Activated CD8-positive, alpha-beta T cell treated with anti-CD3 and anti-CD28 coated beads for 36 hours (primary cell): ENCODE results near the gene MAGEB1. TPM values are rescaled to one million over a fixed set of nuclear protein-coding genes. Genes with fewer than 3 reads are reported as not detected.

ENCODE experiments used
- ATAC-seq: fragments of 200-7000 bp; cut with Tn5 transposase; one replicate; pipeline ENCODE4 v1.10.0; 2021; ENCODE audit warnings: mild to moderate bottlenecking, moderate library complexity
- CTCF ChIA-PET: fragments of 350-600 bp; sonication (Branson Sonifier 250); formaldehyde crosslinking; loops from one replicate; lab custom pipeline; 2021; ENCODE audit warnings: antibody characterized with exemption; lab: Charles Lee
- POLR2A ChIA-PET: fragments of 350-600 bp; sonication (Branson Sonifier 250); formaldehyde crosslinking; loops from one replicate; lab custom pipeline; 2021; ENCODE audit warnings: antibody characterized with exemption; lab: Charles Lee
- DNase-seq: peaks from one replicate; pipeline ENCODE4 v3.0.0-alpha.2; 2020
- H3K27ac Mint-ChIP-seq: one replicate; pipeline ENCODE4 v1.8.0; 2021; ENCODE audit warnings: mild to moderate bottlenecking, mixed read lengths
- H3K27me3 Mint-ChIP-seq: one replicate; pipeline ENCODE4 v1.8.0; 2021; ENCODE audit warnings: mixed read lengths
- H3K36me3 Mint-ChIP-seq: one replicate; pipeline ENCODE4 v1.8.0; 2021; ENCODE audit warnings: low read depth, mixed read lengths
- H3K4me1 Mint-ChIP-seq: one replicate; pipeline ENCODE4 v1.8.0; 2021; ENCODE audit warnings: low read depth, mixed read lengths
- H3K4me3 Mint-ChIP-seq: one replicate; pipeline ENCODE4 v1.8.0; 2021; ENCODE audit warnings: mild to moderate bottlenecking, moderate library complexity, mixed read lengths
- H3K9me3 Mint-ChIP-seq: one replicate; pipeline ENCODE4 v1.8.0; 2021; ENCODE audit warnings: mixed read lengths
- intact Hi-C: fragments of 100-400 bp; cut with micrococcal nuclease; formaldehyde crosslinking; loops from one replicate; pipeline ENCODE4 v1.10.0; 2022
- total RNA-seq, 2 experiments: library from RNA; stranded (reverse); gene quantifications; one replicate each; pipeline ENCODE4 v1.2.3, GENCODE V29; 2021
- TF ChIP-seq, protein P1 (sequence below): fragments of 200-600 bp; IDR thresholded peaks from one replicate; pipeline ENCODE4 v1.8.0; 2022; ENCODE audit warnings: antibody characterized with exemption, mild to moderate bottlenecking

MAGEB1 gene
- total RNA-seq, 2 experiments from 2014 or later: not detected

DNA sequence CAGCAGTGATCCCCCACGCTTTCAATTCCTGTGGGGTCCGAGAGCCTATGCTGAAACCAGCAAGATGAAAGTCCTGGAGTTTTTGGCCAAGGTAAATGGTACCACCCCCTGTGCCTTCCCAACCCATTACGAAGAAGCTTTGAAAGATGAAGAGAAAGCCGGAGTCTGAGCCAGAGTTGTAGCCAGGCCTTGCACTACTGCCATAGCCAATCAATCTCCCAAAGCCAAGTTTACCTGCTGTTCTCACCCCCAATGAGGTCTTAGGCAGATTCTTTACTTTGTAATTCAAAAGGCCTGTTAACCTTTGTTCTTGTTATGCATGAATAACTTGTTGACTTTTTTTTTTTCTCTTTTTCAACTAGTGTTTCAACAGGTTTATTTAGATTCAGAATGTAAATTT is 27.6 kb upstream of the MAGEB1 start:
- Mint-ChIP-seq H3K36me3 (no peaks in the 10 kb centered on the region), H3K4me3 (no peak overlapping the region), H3K9me3 (no peaks in the 10 kb centered on the region), H3K27ac (no peak overlapping the region), H3K27me3 (no peaks in the 10 kb centered on the region), H3K4me1 (no peaks in the 10 kb centered on the region)
- no peak for DNase-seq
- ATAC-seq: no peak
- intact Hi-C loops: no loop called here
- CTCF ChIA-PET: no interaction called here
- POLR2A ChIA-PET: no interaction called here
- TF ChIP-seq, protein P1, sequence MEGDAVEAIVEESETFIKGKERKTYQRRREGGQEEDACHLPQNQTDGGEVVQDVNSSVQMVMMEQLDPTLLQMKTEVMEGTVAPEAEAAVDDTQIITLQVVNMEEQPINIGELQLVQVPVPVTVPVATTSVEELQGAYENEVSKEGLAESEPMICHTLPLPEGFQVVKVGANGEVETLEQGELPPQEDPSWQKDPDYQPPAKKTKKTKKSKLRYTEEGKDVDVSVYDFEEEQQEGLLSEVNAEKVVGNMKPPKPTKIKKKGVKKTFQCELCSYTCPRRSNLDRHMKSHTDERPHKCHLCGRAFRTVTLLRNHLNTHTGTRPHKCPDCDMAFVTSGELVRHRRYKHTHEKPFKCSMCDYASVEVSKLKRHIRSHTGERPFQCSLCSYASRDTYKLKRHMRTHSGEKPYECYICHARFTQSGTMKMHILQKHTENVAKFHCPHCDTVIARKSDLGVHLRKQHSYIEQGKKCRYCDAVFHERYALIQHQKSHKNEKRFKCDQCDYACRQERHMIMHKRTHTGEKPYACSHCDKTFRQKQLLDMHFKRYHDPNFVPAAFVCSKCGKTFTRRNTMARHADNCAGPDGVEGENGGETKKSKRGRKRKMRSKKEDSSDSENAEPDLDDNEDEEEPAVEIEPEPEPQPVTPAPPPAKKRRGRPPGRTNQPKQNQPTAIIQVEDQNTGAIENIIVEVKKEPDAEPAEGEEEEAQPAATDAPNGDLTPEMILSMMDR: no peak

DNA sequence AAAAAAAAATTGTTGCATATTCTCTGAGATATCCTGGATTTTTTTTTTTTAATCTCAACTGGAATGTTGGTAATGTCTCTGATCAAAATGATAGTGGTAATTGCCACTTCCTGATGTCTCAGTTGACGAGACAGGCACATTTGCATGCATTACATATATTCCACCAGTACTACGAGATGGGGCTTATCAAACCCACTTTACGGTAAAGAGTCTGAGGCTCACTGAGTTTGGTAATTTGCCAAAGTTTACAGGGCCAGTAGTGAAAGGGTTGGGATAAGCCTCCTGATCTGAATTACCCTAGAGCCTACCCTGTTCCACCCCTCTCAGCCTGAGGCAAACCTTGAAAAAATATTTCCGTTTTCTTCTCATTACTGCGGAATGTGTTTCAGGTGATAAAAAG is 26.3 kb upstream of the MAGEB1 start:
- Mint-ChIP-seq H3K4me3 (no peak overlapping the region), H3K4me1 (no peaks in the 10 kb centered on the region), H3K27me3 (no peaks in the 10 kb centered on the region), H3K9me3 (no peaks in the 10 kb centered on the region), H3K36me3 (no peaks in the 10 kb centered on the region), H3K27ac (no peak overlapping the region)
- intact Hi-C loops: no loop called here
- ATAC-seq: no peak
- TF ChIP-seq, protein P1: no peak
- ChIA-PET CTCF (no interaction called here), POLR2A (no interaction called here)
- DNase-seq: no peak

GRCh38 chrX:30224536-30224935 is 22.4 kb upstream of the MAGEB1 start:
- DNase-seq (no peak), ATAC-seq (no peak)
- POLR2A ChIA-PET: no interaction called here
- intact Hi-C loops: no loop called here
- H3K27ac Mint-ChIP-seq: no peak overlapping the region
- H3K9me3 Mint-ChIP-seq: no peaks in the 10 kb centered on the region
- H3K4me3 Mint-ChIP-seq: no peak overlapping the region
- H3K27me3 Mint-ChIP-seq: no peaks in the 10 kb centered on the region
- no peaks in the 10 kb centered on the region for H3K4me1 Mint-ChIP-seq
- TF ChIP-seq, protein P1: no peak
- CTCF ChIA-PET: no interaction called here
- H3K36me3 Mint-ChIP-seq: no peaks in the 10 kb centered on the region

GRCh38 chrX:30228526-30228925 is 18.4 kb upstream of the MAGEB1 start:
- H3K27me3 Mint-ChIP-seq: no peaks in the 10 kb centered on the region
- no peaks in the 10 kb centered on the region for H3K36me3 Mint-ChIP-seq
- ChIA-PET CTCF (no interaction called here), POLR2A (no interaction called here)
- H3K4me3 Mint-ChIP-seq: no peak overlapping the region
- TF ChIP-seq, protein P1: no peak
- DNase-seq (no peak), ATAC-seq (no peak)
- no peaks in the 10 kb centered on the region for H3K4me1 Mint-ChIP-seq
- H3K27ac Mint-ChIP-seq: no peak overlapping the region
- no peaks in the 10 kb centered on the region for H3K9me3 Mint-ChIP-seq
- intact Hi-C loops: no loop called here

GRCh38 chrX:30230395-30230794 is 16.6 kb upstream of the MAGEB1 start, which contains the start of gene MAGEB3:
MAGEB3 (plus strand) TSS chrX:30230657; CDS start chrX:30235925, 5,268 bp downstream.
- no peaks in the 10 kb centered on the region for H3K4me1 Mint-ChIP-seq
- intact Hi-C loops: no loop called here
- no peak for DNase-seq
- TF ChIP-seq, protein P1: no peak
- H3K27ac Mint-ChIP-seq: no peak within 1 kb of the TSS
- ChIA-PET CTCF (no interaction called here), POLR2A (no interaction called here)
- ATAC-seq: no peak
- H3K27me3 Mint-ChIP-seq: no peaks in the 10 kb centered on the region
- no peak within 1 kb of the TSS for H3K4me3 Mint-ChIP-seq
- H3K36me3 Mint-ChIP-seq: no peaks in the 10 kb centered on the region
- no peaks in the 10 kb centered on the region for H3K9me3 Mint-ChIP-seq
